ENCODE data around the gene GMPS. TPM values are rescaled to one million over a fixed set of nuclear protein-coding genes. Genes with fewer than 3 reads are reported as not detected.

GMPS gene
- total RNA-seq, 1 experiment from 2014 or later, result 119 TPM

DNA sequence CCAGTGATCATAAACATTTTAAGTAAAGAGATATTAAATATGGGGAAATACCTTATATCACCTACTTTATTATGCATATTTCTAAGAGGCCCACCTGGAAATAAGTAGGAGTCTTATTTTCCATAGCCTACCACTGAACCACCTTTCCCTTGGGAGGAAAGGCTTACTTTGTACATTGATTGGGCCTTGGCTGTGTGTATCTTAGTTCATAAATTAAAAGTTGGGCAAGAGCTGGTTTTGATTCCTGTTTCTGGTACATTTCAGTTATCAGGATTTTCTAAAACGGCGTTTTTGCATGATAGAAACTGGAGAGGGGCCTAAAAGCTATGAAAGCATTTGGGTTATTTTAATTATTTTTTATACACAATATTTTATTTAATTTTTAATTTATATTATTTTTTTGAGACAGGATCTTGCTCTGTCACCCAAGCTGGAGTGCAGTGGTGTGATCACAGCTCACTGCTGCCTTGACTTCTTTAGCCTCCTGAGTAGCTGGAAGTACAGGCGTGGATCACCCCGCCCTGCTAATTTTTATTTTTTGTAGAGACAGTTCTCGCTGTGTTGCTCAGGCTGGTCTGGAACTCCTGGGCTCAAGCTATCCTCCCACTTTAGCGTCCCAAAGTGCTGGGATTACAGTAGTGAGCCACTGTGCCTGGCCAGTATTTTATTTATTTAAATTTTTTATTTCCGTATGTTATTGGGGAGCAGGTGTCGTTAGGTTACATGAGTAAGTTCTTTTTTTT lies 2.6 kb downstream of the GMPS start:
- Histone ChIP-seq H3K4me1 (ENCODE audit: control insufficient read depth in 1 of 2, insufficient read depth in 2 of 2, low read length in 2 of 2) (peaks cover 0 to 25% of the 10 kb centered on the region in 2 experiments; a peak in 3 of 4 replicates), H3K9me3 (ENCODE audit: control insufficient read depth in 1 of 2, insufficient read depth in 1 of 2, low read depth in 1 of 2, low read length in 2 of 2) (no peaks in the 10 kb centered on the region), H3K9ac (ENCODE audit: low read length) (no peak overlapping the region; the same call in 1 of the 2 replicates), H4K20me1 (ENCODE audit: insufficient read depth) (peaks cover 34% of the 10 kb centered on the region; the same call in 1 of the 2 replicates), H3K36me3 (ENCODE audit: control insufficient read depth in 1 of 2, insufficient read depth in 2 of 2, low read length in 2 of 2) (no peaks in the 10 kb centered on the region), H3K4me3 (replicated peaks in 1 of 2; ENCODE audit: low read depth in 1 of 2, low read length in 2 of 2) (no peak overlapping the region), H3K27me3 (ENCODE audit: insufficient read depth, low read length) (no peaks in the 10 kb centered on the region), H3K4me2 (ENCODE audit: low read length) (peak overlapping the region; percentile 91; the same call in 1 of the 2 replicates), H3K79me2 (ENCODE audit: insufficient read depth, low read length) (peaks cover 75% of the 10 kb centered on the region), H2AFZ (ENCODE audit: low read depth, low read length, poor library complexity, severe bottlenecking) (no peak overlapping the region), H3K27ac (ENCODE audit: low read depth, low read length) (no peak overlapping the region), H3K9me2 (ENCODE audit: insufficient read depth) (no peaks in the 10 kb centered on the region)
- intact Hi-C loops (cut with micrococcal nuclease), result loop anchor here (5.0 kb wide), 1 partner anchor 126 kb away; the partner anchor contains the start of gene PLCH1
- ATAC-seq (no peak), DNase-seq (ENCODE audit: low read depth, low spot score) (no peak)
- BruUV-seq (replicated peaks), result no TSS peak
- TF ChIP-seq SP1 (IDR thresholded peaks at IDR 0.05; ENCODE audit: low read depth) (no peak), POLR2AphosphoS5 (IDR thresholded peaks at IDR 0.05; ENCODE audit: low read depth, low read length) (no peak), JUND (IDR thresholded peaks at IDR 0.05) (no peak), CEBPB (IDR thresholded peaks at IDR 0.05; ENCODE audit: low read depth) (no peak), SRF (IDR thresholded peaks at IDR 0.05; ENCODE audit: low read depth) (no peak), POLR2A (IDR thresholded peaks at IDR 0.05; ENCODE audit: borderline replicate concordance, extremely low read depth, insufficient read depth, insufficient read length) (no peak), ZFX (IDR thresholded peaks at IDR 0.05) (no peak), ZNF274 (IDR thresholded peaks at IDR 0.05; ENCODE audit: low read depth, low read length) (no peak), TCF7L2 (IDR thresholded peaks at IDR 0.05; ENCODE audit: borderline replicate concordance, extremely low read depth, insufficient read depth, insufficient read length) (no peak)
- TF ChIP-seq, protein P1, sequence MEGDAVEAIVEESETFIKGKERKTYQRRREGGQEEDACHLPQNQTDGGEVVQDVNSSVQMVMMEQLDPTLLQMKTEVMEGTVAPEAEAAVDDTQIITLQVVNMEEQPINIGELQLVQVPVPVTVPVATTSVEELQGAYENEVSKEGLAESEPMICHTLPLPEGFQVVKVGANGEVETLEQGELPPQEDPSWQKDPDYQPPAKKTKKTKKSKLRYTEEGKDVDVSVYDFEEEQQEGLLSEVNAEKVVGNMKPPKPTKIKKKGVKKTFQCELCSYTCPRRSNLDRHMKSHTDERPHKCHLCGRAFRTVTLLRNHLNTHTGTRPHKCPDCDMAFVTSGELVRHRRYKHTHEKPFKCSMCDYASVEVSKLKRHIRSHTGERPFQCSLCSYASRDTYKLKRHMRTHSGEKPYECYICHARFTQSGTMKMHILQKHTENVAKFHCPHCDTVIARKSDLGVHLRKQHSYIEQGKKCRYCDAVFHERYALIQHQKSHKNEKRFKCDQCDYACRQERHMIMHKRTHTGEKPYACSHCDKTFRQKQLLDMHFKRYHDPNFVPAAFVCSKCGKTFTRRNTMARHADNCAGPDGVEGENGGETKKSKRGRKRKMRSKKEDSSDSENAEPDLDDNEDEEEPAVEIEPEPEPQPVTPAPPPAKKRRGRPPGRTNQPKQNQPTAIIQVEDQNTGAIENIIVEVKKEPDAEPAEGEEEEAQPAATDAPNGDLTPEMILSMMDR (IDR thresholded peaks at IDR 0.05 in 2 of 3, conservative IDR thresholded peaks at IDR 0.05 in 1 of 3; ENCODE audit: borderline replicate concordance in 1 of 3, insufficient read depth in 1 of 3, low read depth in 2 of 3, low read length in 2 of 3), result no peak
- ChIA-PET RAD21 (ENCODE audit: low non-redundant PET in 1 of 2, low total read pairs in 2 of 2, uncharacterized antibody in 2 of 2, unreplicated experiment in 2 of 2) (no interaction called here), CTCF (no interaction called here), POLR2A (interaction anchor here (0.7 kb wide), 1 partner anchor 14 kb away, joined by 4 read pairs; no protein-coding TSS in a partner anchor)
